Stimulated activated CD8-positive, alpha-beta memory T cell treated with anti-CD3 and anti-CD28 coated beads, Interleukin-12 subunit alpha, Interleukin-12 subunit beta, amount 100 ng/mL, for 1 hour (primary cell): Measurements from ENCODE around the gene MAN1A2.
"Not testable (repeated sequence)": the region's sequence is repeated elsewhere in the genome, so short reads cannot be mapped to it uniquely, and the experiment has no call there.

Experiments used
- DNase-seq: peaks from one replicate; pipeline ENCODE4 v3.0.0-alpha.2; 2020; ENCODE audit warnings: low read depth

Gene MAN1A2

GRCh38 chr1:117398957-117399356 lies 31.7 kb downstream of the MAN1A2 start:
- DNase-seq, result no peak

GRCh38 chr1:117401761-117402160 lies 34.5 kb downstream of the MAN1A2 start:
- no peak for DNase-seq

- no peak for DNase-seq
Measured at GRCh38 chr1:117403597-117403996, 36.3 kb downstream of the MAN1A2 start.

- no peak for DNase-seq
Measured at GRCh38 chr1:117405042-117405441, 37.8 kb downstream of the MAN1A2 start.

GRCh38 chr1:117412472-117412871 lies 45.2 kb downstream of the MAN1A2 start:
- DNase-seq, result no peak

GRCh38 chr1:117413412-117413811 lies 46.2 kb downstream of the MAN1A2 start:
- DNase-seq, result no peak

GRCh38 chr1:117414943-117415342 lies 47.7 kb downstream of the MAN1A2 start:
- no peak for DNase-seq

- no peak for DNase-seq
Measured at GRCh38 chr1:117416004-117416403, 48.8 kb downstream of the MAN1A2 start.

- DNase-seq, result no peak
Measured at GRCh38 chr1:117416546-117417125, 49.4 kb downstream of the MAN1A2 start.

GRCh38 chr1:117425050-117425734 lies 57.9 kb downstream of the MAN1A2 start:
- DNase-seq, result no peak

GRCh38 chr1:117427297-117427696 lies 60.0 kb downstream of the MAN1A2 start:
- no peak for DNase-seq

- DNase-seq, result no peak
Measured at GRCh38 chr1:117433943-117434342, 66.7 kb downstream of the MAN1A2 start.

- no peak for DNase-seq
Measured at GRCh38 chr1:117436513-117436912, 69.3 kb downstream of the MAN1A2 start.

GRCh38 chr1:117447661-117448060 lies 80.4 kb downstream of the MAN1A2 start:
- no peak for DNase-seq

GRCh38 chr1:117452216-117452615 lies 85.0 kb downstream of the MAN1A2 start:
- no peak for DNase-seq

GRCh38 chr1:117453958-117454357 lies 86.7 kb downstream of the MAN1A2 start:
- no peak for DNase-seq

GRCh38 chr1:117458410-117458809 lies 91.2 kb downstream of the MAN1A2 start:
- not testable (repeated sequence) for DNase-seq

GRCh38 chr1:117466761-117467160 lies 99.5 kb downstream of the MAN1A2 start:
- no peak for DNase-seq

- DNase-seq, result no peak
Measured at GRCh38 chr1:117467336-117467735, 100.1 kb downstream of the MAN1A2 start.

- DNase-seq, result no peak
Measured at GRCh38 chr1:117473063-117473462, 105.8 kb downstream of the MAN1A2 start.

GRCh38 chr1:117475495-117475894 lies 108.2 kb downstream of the MAN1A2 start:
- not testable (repeated sequence) for DNase-seq

GRCh38 chr1:117479086-117479485 lies 111.8 kb downstream of the MAN1A2 start:
- no peak for DNase-seq

- DNase-seq, result no peak
Measured at GRCh38 chr1:117481410-117481809, 114.2 kb downstream of the MAN1A2 start.

GRCh38 chr1:117493906-117494305 lies 126.7 kb downstream of the MAN1A2 start:
- DNase-seq, result no peak
